GM19395 (cell line): ENCODE results near the gene CNTFR.

ENCODE experiments used
- ATAC-seq: cut with Tn5 transposase; IDR thresholded peaks from one replicate; pipeline ENCODE4 v1.9.1; 2021; ENCODE audit warnings: mild to moderate bottlenecking, moderate library complexity; ENCODE audit not compliant: unreplicated experiment

Gene CNTFR

DNA sequence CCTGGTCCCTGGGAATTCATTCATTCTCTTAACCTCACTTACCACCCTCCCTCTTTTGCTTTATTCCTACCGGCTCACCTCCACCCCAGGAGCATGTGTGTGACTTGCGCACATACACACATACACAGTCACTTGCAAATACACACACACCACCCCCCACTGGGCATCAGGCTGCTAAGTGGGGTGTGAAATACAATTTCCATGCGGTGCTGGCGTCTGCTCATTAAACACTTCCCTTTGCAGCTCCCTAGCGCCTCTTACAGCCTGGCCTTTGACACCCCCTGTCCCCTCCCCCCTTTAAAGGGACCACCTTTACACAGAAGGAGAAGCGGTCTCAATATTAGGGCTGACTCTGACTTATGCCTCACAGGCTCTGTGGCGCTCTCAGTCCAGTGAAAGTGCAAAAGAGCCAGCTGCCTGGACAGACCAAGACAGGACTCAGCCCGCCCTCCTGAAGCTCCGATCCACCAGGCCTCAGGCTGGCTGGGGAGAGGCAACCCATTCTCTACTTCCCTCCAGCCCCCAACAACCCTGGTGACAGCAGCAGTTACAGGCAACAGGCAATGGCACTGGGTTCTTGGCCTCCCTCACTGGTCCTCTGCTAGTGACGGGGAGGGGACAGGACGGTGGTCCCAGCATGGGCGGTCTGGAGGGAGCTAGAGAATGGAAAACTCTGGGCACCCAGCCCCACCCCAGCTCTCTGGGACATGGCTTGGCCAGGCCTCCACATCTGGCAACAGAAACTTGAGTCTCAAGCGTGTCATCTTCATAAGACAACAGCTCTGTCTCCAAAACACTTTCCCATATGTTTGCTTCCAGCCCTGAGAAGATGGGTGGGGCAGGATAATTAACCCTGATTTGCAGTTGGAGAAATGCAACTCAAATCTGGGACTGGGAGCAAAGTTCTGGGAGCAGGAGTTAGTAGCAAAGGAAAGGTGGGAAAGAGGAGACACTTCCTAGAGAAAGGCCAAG is 78.7 kb downstream of the CNTFR start:
- no peak for ATAC-seq

DNA sequence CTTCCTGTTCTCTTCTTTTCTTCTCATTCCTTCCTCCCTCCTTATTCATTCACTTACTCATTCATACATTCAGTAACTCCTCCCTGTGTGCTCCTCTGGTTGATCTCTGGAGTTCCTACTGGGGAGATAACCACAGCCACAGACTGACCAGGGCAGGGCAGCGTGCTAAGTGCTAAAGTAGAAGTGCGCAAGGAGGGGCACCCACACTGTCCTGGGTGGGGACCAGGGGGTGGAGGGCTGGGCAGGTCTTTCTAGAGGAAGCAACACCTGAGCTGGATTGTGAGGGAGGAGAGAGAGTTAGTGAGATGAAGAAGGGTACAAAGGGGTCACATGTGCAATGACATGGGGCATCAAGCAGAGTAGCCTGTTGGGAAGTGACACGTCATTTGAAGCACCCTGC is 80.6 kb downstream of the CNTFR start:
- ATAC-seq = no peak

DNA sequence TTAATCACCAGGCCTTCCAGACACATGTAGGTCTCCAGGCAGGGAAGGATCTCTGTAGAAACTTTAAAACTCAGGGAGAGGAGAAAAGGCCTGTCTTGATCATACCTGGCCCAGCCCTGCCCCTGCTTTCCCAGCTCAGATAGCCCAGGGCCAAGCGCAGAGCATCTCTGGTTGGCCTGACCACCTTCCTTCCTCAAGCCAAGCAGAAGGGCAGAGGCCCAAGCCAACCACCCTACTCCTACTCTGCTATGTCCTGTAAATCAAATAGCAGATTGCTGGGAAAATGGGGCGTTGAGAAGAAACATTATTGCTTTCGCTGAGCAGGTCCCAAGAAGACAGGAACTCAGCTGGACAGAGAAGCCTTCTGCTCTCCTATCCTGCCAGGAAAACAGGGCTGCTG is 81.1 kb downstream of the CNTFR start:
- ATAC-seq = no peak

DNA sequence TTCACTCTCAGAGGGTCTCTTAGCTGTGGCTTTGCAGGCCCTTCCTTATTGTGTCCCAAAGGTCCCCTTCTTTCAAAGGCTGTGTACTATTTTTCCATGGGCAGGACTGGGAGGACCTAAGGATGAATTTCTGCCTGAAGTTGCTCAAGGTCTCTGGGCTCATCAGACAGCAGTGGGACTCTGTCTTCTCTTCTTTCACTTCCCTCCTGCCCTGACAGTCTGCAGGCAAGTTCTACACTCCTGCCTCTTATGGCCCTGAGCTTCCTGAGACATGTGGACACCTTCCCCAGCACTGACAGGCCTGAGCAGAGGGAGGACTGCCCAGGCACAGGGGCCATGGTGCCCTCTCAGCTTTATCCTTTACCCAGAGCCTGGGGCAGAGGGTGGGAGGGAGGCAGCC is 81.6 kb downstream of the CNTFR start:
- no peak for ATAC-seq

DNA sequence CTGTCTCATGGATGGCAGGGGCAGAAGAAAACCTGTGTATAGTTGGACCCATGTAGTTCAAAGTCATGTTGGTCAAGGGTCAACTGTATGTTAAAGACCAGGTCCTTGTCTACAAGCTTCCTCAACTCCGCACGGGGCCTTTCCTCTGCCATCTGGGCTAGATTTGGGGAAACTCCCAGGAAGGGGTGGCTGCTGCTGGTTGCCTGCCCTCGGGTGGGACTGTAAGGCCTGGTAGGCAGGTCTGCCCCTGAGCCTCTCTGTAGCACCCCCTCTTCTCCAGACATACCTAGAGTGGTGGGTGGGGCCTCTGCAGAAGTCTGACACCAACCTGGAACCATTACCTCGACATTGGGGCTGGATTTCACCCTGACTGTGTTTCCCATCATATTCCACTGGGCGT is 82.0 kb downstream of the CNTFR start:
- no peak for ATAC-seq

DNA sequence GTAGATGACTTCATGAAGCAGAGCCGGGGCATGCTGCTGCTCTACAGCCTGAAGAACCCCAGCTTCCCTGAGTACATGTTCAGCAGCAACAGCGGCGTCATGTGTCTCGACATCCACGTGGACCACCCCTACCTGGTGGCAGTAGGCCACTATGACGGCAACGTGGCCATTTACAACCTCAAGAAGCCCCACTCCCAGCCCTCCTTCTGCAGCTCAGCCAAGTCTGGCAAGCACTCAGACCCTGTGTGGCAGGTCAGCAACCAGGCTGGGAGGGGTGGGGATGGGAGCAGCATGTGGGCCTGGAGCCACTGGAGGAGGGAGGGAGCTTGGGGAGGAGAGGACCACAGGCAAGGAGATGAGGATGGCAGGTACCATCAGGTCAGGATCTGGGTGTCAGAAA is 82.9 kb downstream of the CNTFR start:
- ATAC-seq = no peak

DNA sequence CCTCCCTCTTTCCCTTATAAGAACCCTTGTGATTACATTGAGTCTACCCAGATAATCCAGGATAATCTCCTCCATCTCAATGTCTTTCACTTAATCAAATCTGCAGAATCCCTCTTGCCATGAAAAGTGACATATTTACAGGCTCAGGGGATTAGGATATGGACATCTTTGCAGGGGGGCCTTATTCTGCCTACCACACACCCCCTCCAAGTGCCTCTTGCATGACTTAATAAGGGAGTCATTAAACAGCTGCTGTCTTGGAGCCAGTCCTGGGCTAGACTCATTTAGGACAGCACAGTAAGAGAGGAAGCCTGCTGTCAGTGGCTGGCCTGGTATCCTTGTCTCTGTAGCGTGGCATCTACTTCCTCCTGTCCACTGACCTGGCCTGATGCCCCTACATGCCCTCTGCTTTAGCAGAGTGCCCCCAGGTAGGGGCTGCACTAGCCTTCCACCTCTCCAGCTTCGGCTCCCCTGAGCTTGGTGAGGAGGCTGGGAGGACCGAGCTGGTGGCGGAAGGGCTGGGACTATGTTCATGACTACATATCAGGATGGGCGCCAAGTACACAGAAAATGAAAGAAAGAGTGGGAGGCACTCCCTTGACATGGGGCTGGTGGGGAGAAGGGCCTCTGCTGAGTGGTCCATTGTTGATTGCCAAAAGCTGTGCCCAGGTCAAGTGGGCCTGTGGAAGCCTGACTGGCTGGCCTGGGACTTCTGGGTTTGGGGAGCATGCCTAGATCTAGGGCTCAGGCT is 84.0 kb downstream of the CNTFR start:
- no peak for ATAC-seq

DNA sequence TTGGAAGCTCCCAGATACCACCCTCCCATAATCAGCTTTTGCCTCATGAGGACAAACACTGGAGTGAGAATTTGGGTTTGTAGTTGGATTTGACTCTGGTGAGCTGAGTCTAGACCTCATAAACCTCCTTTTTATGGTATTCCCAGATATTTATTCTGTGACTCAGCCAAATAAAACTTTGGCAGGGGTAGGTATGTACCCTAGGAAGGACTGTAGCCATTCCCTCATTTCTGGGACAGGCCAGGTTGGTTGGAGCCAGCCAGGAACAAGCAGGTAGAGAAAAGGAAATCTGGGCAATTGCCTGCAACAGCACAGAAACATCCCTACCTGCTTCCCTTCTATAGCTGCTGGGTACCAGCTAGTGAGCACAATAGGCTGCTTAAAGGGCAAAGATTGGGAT is 86.1 kb downstream of the CNTFR start:
- ATAC-seq = no peak

DNA sequence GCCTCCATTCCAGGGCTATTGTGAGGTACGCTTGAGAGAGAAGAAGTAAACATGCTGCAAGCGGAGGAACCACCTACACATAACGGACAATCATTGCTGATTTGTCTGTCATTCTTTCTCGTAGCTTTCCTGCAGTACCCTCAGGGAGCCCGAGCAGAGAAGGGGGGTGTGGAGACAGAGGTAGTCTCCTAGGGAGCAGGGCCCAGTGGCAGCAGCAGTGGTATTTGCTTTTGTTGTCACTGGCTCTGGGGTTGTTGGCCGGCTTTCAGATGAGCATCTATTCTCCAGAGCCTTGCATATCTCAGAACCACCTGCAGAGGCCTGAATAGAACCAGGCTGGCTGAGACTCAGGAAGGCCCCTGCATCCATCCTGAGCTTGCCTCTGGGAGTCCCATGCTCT is 86.6 kb downstream of the CNTFR start:
- no peak for ATAC-seq

DNA sequence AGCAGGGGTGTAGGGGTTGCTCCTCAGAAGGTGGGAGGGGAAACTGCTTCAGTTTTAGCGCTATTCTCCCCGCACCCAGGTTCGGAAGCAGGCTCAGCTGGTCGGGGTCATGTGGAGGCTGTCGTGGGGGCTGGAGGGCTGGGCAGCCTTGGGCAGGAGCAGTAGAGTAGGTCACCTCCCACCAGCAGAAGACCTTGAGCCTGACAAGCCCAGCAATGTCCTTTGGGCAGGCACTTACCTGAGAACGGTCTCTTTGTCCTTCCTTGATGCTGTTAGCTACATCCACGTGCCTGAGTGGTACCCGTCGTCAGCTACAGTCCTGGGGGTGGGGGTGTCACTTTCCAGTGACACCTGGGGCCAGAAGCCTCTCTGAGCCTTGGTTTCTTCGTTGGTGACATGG is 87.1 kb downstream of the CNTFR start:
- ATAC-seq = no peak

DNA sequence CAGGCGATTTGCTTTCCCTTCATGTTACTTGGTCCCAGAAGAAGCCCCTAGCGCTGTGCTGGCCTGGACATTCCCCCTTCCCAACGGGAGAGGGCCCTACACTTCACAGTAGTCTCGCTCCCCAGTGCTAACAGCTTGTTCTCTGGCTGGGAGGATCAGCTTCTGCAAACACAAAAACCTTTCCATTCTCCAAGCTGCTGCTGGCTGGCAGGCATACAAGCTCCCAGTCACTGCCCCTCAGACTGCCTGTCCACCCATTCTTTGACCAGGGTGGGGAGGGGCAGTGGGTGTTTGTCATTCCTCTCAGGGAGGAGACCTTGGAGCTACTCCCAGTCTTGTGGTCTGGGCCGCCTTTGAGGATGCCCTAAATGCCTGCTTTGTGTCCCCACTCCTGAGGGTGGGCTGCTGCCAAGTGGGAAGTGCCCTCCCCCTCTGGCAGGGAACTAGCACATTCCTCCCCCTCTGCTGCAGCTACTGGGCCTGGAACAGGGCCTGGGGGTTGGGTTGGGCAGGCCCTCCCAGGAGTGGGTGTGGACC is 87.6 kb downstream of the CNTFR start:
- no peak for ATAC-seq
